ENCODE results near the gene NUAK2.
A peak's percentile ranks its signal among the peaks of the same experiment; 100 is the strongest.

The NUAK2 gene

GRCh38 chr1:205256951-205257625, 64.5 kb downstream of the NUAK2 start:
- no peak for DNase-seq (ENCODE audit: low read depth, low spot score)
- Histone ChIP-seq H3K9ac (ENCODE audit: insufficient read length) (no peak overlapping the region), H3K9me3 (ENCODE audit: low read depth, low read length) (no peaks in the 10 kb centered on the region), H3K27ac (no peak overlapping the region), H3K4me3 (no peak overlapping the region), H3K36me3 (ENCODE audit: insufficient read depth, low read length) (no peaks in the 10 kb centered on the region)
- TF ChIP-seq FOXP2 (optimal IDR thresholded peaks at IDR 0.05; ENCODE audit: control extremely low read depth, extremely low read length, insufficient read depth) (no peak), EZH2 (IDR thresholded peaks at IDR 0.05) (no peak), POLR2AphosphoS5 (IDR thresholded peaks at IDR 0.05; ENCODE audit: borderline replicate concordance, low read depth, low read length) (no peak)

DNA sequence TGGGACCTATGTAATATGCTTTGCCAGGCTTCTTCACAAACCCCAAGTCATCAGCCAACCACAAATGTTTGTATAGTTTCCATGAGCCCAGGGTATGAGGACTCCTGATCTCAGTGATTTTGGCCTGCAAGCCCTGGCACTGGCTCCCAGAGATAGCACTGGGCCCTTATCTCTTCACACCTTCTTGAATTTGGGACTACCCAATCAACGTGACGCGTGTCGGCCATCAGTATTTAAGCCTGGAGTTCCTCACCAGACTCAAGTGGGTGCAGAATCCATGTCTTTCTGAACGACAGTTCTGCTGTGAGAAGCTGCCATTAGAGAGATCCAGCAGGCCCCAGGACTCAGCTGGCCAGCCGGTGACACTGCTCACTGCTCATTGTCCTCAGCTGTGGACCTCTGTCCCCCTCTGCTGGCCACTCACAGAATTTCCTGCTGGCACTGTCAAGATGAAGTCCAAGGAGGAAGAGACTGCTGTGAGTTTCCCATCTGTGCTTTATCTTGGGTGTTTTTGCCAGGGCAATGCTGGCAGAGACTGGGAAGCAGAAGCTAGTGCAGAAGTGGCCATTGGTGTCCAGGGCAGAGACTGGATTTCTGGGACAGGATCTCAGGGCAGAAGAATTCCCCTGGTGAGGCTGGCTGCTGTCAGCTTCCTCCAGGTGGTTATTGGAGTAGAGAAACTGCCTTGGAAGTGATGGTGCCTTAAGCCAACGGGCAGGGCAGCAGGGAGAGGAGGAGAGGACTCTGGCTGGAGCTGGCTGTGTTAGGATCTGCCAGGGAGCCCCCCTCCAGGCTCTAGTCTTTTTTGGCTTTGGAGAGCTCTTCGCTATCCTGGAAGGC, 65.4 kb downstream of the NUAK2 start:
- H3K4me3 ChIP-seq: no peak overlapping the region
- no peaks in the 10 kb centered on the region for H3K9me3 ChIP-seq (ENCODE audit: low read depth, low read length)
- no peak overlapping the region for H3K27ac ChIP-seq
- TF ChIP-seq FOXP2 (optimal IDR thresholded peaks at IDR 0.05; ENCODE audit: control extremely low read depth, extremely low read length, insufficient read depth): no peak
- TF ChIP-seq EZH2 (IDR thresholded peaks at IDR 0.05): no peak
- peak; percentile 20 for DNase-seq (ENCODE audit: low read depth, low spot score)
- no peaks in the 10 kb centered on the region for H3K36me3 ChIP-seq (ENCODE audit: insufficient read depth, low read length)
- H3K9ac ChIP-seq (ENCODE audit: insufficient read length): no peak overlapping the region
